Measurements from ENCODE around the gene RAI1.
"Not testable (repeated sequence)": the region's sequence is repeated elsewhere in the genome, so short reads cannot be mapped to it uniquely, and the experiment has no call there.

The RAI1 gene

DNA sequence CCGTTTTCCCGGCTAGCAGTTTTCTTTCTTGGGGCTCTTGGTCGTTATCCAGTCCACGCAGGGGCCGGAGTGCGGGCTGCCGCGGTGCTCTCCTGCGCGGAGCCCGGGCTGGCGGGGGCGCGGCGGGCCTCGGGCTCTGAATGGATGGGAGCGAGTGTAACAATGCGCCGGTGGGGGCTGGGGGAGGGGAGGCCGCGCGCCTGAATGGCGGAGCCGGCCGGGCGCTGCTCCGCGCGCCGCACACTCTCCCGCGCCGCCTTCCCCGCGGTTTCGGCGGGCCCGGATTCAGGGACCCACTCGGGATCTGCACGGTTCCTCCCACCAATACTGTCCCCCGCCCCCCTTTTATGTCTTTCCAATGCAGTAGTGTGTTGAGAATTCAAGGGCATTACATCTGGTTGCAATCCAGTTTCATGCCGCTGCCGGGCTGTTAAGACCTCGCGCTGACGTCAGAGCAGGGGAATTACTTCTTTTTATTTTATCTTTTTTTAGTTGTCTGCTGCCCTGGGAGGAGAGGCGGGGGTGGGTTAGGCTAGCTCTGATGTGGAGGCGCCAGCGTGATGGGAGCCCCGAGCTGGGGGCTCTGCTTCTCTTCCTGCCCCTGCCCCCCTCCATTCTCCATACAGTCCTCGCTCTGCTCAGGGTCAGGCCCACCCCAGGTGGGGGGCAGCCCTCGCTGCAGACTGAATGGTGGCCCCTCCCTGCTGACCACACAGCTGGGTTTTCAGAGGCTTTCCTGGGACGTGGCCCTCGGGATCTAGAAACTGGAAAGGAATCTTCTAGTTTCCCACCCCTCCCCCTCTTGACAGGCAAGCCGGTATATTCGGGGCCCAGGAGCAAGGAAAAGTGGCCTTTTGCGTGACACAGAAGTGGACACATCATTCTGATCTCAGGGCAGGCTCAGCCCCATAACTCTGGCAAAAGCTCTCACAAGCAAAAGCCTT is 1.8 kb downstream of the RAI1 start:
- DNase-seq, result peak; percentile 66

DNA sequence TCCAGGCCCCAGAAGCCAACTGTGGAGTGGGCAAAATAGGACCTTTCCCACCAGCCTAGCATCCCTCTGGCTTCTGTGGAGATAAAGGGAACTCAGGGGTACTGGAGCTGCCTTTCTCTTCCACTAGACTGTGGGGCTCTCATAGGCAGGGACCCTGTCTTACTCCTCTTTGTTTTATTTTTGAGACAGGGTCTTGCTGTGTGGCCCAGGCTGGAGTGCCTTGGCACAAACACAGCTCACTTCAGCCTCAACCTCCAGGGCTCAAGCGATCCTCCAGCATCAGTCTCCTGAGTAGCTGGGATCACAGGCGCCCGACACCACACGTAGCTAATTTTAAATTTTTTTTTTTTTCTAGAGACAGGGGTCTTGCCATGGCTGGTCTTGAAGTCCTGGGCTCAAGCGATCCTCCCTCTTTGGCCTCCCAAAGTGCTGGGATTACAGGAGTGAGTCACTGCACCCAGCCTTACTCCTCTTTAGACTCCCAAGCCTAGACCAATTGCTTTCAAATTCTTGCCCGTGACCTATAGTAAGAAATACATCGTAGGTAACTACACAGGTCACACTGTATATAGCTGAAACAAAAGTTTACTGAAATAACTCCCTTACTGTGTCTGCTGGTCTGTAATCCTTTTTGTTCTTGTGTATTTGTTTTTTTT is 2.6 kb downstream of the RAI1 start:
- DNase-seq, result no peak

DNA sequence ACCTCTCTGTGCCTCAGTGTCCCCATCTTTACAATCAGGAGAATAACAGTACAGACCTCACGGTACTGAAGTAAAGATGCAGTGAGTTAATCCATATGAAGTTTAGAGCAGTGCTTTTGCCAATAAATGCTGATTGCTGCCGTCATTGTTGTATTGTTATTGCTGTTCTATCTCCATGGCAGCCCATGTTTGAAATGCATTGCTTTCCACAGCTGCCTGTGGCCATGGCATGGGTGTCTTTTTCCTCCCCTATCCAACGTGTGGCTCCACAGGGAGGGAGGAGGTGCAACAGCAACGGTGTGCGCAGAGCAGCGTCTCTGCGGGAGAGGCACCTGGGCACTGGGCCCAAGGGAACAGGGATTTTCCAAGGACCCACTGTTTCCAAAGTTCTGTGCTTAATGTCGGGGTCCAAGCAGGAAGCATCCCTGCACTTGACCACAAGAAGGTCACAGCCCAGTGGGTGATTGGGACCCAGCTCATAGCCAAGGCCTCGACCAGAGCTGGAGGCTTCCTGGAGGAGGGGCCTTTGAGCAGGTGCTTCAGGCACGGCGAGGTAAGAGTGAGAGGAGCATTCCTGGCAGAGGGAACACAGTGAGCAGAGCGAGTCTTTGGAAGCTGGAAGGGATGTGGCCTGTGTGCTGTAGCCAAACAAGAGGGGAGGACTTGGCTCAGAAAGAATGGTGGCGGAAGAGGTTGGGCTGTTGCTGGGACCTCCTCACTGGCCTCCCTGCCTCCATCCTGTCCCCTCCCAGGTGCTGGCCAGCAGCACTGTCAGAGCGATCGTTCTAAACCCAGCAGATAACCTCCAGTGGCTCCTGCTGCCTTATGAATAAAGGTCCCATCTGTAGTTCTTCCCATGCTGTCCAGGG is 3.9 kb downstream of the RAI1 start:
- no peak for DNase-seq

DNA sequence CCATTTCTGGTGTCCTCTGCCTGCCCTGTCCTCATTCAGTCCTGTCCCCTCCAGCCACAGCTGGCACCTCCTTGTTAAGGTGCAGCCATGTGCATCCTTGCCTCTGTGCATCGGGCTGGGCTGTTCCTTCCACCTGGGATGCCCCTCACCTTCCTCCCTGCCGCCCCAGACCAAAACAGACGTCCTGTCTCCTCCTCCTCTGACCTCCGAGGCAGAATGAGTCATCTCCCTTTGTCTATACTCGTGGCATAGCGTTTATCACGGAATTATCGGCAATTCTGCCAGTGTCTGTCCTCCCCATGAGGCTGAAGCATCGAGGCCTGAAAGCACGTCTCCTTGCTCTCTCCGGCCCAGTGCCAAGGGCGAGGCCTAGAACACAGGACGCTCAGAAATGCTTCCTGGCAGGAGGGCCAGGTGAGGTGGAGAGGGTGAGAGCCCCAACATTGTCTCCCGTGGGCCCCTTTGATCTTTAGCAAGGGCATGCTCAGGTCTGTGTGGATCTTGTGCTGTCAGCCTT is 4.6 kb downstream of the RAI1 start:
- peak; percentile 35 for DNase-seq

DNA sequence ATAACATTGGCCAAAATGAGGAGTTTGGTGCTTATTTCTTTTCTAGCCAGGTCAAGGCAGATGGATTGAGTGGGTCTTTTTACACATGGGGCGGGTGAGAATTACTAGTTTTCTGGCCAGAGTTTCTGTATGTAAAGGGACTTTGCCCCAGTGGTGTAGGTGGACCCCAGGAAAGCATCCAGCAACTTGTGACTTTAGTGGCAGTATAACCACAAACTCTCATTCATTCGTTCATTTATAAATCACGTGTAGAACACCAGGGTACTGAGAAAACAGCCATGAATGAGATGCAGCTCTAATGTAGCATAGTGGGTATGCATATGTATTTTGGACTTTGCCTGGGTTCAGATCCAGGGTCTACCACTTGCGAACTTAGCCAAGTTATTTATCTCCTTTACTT is 8.1 kb downstream of the RAI1 start:
- DNase-seq, result no peak

DNA sequence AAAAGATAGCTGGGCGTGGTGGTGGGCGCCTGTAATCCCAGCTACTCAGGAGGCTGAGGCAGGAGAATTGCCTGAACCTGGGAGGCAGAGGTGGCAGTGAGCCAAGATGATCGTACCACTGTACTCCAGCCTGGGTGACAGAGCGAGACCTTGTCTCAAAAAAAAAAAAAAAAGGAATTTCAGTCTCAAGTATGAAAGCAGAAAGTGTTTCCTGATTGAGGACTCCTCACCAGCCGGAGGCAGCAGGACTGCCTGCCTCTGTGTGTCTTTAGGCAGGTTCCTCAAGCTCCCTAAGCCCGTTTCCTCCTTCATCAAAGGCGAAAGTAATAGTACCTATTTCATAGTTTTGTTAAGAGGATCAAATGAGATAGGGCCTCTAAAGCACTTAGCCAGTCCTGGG is 9.0 kb downstream of the RAI1 start:
- not testable (repeated sequence) for DNase-seq

DNA sequence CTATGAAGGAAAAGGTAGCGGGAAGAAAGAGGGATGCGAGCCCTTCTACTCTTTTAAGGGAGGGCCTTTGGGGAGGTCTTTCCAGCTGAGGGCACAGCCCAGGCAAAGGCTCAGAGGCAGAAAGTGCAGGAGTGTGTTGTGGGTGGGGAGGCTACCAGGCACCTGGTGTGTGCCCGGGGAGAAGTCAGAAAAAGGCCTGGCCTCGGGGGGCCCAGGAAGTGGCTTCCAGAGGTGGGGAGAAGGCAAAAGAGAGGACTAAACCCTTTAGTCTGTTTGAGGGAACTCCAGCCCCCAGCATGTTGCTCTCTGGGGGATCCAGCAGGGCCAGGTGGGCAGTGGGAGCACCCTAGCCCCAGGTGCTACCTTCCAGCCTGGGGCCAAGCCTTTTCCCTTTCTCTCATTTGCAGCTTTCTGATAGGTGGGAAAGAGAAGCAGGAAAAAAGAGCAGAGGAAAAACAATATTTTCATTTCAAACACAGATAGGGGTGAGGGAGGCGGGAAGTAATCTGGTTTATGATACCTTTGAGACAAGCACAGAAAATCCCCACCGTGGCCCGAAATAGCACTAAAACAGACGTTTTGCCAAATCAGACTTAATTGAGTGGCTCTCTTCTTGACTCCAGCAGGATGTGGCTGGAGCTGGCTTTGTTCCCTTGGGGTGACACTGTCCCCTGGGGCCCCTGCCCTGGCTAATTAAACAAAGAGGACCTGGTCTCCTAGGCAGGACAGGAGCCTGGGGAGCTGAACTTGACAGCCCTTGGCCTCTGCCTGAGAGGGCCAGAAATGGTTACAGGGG is 10.4 kb downstream of the RAI1 start:
- no peak for DNase-seq

DNA sequence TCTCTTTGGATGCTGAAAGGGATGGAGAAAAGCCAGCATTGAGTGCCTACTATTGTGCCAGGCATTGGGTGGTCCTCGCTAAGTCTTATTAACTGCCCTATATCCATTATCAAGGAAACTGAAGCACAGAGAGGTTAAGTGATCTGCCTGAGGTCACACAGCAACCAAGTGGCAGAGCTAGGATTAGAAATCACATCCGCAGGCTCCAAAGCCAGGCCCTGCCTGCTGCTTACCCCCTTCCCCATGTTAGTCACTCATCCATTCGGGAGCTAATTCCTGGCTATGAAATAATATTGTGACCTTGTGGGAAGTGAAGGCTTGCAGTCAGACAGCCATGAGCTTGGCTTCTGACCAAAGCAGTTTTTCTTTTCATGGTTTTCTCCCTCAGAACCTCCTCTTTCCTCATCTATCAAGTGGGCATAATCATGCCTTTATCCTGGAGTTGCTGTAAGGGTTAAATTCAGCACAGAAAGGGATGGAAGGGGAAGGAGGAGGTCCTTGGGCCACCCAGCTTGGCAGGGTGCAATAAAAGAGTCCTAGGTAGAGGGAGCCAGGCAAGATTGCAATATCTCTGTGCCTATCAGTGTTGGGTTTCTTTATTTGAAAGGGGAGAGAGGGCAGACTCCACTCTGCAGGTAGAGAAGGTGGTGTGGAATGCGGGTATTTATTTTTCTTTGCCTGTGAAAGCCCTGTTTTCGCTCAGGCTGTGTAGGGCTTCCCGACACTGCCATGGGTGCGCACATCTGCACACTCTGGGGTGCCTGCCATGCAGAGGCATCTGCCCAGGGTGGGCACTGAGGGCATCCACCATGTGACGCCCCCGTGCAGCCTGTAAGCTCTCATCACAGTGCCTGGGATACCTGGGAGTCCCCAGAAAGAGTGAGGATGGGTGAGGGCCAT is 11.3 kb downstream of the RAI1 start:
- no peak for DNase-seq

DNA sequence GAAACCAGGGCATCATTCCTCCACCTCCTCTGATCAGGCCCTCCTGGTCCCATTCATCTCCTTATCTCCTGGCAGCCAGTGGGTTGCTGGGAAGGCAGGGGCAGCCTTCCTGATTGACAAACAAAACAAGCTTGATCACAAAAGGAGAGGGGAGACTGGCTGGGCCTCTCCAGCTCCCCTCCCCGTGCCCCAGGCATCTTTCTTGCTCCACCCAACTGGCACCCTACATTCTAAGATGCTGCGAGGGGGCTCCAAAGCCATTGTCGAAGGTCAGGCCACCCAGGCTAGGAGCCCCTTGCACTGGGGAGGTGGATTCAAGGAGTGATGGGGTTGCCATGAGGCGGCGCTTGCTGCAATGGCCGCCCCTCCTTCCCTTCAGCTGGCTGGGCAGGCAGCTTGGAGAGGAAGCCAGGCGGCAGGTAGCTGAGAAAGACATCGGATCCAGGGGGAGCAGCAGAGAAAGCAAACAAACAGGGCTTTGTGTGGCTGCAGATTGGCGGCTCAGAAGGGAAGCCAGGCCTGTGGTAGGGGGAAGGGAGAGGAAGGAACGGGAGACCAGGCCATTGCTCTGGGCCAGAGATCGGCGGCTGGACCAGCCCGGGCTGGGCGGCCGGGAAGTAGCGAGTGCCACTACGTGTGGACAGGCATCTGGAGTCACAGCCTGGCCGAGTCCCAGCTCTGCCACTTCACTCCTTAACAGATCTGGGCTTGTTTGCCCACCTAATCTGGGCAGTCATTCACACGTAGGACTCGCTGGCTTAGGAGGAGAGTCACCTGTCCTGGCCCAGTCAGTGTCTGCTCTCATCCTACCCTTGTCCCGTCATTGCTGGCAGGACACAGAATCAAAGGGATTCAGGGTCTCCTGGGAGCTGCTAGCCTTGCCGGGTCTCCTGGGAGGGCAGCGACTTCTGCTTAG is 12.3 kb downstream of the RAI1 start:
- DNase-seq, result no peak

DNA sequence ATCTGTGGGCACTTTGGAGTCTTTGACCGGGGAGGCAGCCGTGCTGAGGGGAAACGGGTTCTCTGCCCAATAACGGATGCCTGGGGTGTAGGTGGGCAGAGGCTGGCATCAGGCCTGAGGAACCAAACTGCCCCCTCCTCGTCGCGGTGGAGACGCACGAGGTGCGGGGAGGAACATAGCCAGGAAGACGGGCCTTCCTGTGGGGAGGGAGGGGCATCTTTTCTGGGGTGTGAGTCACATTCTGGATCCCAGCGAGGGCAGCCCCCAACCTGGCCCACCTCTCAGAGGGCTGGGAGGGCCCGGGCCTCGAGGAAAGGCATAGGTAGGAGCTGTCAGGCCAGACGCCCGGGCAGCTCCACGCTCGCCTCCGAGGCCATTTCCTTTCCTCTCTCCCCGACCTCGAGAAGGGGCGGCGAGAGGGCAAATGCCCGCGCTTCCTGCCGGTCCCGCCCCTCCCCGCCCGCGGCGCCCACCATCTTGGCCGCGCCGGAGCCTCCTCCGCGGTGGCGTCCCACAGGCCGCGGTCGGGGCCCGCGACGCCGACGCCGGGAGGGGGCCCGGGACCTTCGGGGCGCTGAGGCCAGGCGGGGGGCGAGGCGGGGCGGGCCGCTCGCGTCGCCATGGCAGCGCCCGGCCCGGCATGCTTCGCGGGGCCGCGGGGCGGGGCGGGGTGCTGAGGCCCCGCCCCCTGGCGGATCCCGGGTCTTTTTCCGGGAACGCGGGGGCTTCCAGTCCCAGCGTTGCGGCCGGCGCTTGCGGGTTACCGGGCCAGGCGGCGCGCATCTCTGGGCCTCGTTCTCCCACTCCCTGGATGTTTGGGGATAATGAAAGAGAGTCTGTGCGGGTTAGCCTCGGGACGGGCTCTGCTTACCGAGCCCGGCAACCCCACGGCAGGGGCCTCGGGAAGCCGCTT is 13.2 kb downstream of the RAI1 start:
- peak; percentile 74 for DNase-seq

DNA sequence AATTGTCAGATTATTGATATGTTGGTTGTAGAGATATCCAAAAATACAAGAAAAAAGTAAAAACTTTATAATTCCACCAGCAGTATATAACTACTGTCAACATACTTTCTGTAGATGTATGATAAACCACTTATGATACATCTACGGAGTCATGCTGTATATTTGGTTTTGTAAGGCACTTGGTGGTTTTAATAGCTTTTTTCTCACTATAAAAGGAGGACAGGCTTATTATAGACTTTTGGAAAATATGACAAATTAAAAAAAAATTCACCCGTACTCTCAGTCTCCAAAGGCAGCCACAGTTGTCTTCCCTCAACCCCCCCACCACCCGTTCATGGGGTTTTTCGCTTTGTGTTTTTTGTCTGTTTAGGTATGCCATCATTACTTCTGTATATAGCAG is 14.8 kb downstream of the RAI1 start:
- no peak for DNase-seq

DNA sequence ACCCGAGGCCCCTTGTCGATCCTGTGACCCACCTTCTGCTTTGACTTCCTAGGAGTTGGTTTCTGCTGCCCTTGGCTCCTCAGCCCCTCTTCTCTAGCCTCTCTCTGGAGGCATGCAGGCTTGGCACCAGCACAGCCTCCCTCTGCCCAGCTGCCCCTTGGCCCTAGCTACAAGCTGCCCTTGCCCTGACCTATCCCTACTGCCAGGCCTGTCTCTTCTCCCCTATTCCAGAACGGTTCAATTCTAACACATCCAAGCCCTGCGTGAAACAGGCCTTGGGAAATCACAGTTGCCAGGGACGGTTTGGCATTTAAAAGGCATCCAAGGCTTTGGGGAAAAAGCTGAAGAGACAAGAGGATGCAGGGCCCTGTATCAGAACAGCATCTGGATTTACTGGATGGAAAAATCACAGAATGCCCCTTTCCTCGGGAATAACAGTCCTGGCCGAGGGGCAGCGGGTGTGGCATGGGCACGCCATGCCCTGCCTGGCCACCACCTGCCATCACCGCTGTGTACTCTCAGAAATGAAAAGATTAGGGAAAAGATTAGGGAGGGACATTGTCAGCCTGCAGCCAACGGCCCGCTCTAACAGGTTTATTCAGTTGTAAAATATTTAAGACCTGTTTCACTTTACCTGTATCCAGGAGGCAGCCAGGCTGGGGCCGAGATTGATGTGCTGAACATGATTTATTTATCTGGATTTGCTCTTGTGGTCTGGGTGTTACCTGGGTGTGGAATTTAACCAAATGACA is 15.8 kb downstream of the RAI1 start:
- no peak for DNase-seq

DNA sequence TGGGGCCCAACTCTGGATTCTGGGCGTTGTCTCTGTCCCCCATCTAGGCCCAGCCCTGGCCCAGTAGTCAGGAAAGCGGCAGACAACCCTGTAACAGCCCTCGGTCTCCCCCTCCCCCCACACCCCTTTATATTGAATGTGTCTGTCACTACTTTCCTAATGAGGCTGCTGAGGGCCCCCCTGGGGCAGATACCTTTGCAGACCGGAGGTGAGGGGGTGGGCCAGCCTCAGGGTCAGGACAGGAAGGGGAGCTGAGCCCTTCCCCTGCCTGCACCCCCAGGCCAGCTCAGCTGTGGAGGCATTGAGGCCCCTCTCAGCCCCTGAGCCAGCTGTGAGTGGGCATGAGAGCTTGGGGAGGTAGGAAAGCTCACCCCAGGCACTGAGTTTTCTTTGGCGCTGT is 17.1 kb downstream of the RAI1 start:
- DNase-seq, result no peak

DNA sequence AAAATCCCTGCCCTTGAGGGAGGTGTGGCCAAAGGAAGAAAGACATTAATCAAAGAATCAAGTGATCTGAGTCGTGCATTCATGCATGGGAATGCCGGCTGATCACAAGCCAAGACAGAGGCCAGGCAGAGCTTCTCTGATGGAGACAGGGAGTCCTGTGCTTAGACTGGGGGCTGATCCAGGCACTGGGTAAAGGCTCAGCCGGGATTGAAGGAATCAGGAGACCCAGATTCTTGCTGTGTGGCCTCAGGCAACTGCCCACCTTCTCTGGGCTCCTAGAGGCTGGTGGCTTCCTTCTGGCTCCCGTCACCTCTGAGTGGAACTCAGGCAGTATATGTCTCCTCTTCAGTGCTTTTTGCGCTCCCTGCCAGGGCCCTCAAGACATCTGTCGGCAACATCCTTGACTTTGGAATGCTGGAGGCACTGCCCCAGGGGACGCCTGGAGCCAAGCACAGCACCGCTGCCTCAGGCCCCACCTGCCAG is 17.7 kb downstream of the RAI1 start:
- DNase-seq, result no peak

DNA sequence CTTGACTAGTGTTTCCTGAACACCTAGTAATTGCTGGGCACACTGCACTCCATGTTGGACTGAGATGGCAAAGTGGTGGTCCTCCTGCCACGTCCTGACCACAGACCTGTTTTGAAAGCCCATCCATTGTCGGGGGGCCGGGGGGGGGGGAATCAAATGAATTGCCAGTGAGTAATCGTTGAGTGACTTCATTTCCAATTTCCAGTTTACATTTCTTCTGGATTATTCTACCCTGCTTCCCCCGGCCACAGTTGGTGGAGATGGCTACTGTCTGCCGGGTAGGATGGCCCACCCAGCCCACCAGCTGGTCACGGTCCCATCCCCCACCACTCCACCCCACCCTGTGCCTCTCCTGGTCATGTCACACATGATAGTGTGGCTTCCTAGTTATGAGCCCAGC is 18.2 kb downstream of the RAI1 start:
- DNase-seq, result no peak

DNA sequence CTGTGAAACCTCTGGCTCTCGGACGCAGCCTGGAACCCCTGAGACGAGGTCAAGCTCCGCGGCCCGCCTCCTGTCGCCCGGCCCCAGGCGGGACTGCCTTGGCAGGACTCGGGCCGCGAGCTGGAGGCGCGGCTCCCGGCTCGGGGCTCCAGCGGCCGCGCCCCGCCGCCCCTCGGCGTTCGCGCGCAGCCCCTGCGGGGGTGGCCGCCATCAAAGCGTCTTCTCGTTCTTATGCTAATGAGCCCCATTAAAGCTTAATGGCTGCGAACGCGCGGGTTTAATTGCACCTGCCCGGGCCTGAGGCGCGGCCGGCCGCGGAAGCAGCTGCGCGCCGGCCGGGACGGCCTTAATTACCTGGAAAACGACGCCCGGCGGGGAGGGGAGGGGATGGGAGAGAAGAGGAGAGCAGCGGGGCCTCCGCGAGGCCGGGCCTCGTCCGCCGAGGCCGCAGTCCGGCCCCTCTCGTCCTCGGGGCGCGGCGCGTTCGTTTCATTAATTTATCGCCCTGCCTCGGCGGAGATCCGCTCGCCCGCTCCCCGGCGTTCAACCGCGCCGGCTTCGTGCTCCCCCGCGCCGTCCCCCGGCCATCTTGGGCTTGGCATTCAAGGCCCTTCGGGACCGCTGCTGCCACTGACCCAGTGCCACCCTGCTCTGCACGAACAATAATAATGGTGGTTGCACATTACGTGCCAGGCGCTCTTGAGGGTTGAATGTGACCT is 19.2 kb downstream of the RAI1 start:
- no peak for DNase-seq

DNA sequence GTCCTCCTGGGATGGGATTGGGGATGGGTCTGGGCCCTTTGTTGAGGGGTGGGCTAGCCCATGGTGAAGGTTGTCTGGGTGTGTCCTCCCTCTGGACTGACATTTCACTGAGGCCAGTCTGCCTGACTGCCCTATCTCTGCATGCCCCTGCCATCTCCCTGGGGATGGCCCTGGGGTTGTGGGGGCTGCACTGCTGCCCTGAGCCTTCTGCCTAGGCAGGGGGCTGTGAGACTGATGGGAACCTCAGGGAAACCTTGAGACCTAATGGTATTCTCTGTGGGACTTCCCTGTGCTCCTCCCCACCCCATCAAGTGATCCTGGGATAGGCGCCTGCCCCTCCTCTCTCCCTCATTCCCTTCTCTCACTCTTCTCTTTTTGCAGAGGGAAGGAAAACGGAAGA is 19.9 kb downstream of the RAI1 start:
- DNase-seq, result no peak
